Measurements from ENCODE around the gene CHMP4A. TPM values are rescaled to one million over a fixed set of nuclear protein-coding genes. Genes with fewer than 3 reads are reported as not detected.

Gene CHMP4A
- total and polyA plus RNA-seq, 2 experiments from 2014 or later: 25.6 to 73.6 TPM

DNA sequence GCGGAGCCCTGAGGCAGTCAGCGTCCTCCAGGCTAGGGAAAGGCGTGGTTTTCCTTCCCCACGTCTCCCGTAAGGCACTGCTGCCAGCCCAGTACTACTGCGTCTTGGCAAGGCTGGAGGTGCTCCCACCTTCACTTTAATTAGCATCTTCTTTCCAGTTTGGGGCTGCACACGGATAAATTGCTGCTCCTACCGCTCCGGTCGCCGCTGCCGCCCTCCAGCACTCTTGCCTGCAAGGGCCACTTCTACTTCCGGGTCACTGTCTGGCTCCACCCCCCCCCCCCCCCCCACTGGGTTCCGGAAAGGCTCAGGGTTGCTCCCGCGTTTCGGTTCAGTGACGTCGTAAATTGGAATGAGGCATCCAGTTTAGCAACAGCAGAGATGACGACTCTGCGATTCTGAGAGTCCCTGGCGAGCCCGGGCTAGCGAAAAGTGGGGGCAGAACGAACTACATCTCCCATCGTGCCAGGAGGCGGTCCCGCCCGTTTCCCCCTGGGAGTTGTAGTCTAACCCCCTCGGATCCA lies 18.9 kb upstream of the CHMP4A start, which contains the start of gene NEDD8:
Gene NEDD8, minus strand, starts transcription at position 247 of the 524 bp plus-strand sequence. Its CDS starts 100 bp downstream, at position 147.
- TF ChIP-seq, protein P1, sequence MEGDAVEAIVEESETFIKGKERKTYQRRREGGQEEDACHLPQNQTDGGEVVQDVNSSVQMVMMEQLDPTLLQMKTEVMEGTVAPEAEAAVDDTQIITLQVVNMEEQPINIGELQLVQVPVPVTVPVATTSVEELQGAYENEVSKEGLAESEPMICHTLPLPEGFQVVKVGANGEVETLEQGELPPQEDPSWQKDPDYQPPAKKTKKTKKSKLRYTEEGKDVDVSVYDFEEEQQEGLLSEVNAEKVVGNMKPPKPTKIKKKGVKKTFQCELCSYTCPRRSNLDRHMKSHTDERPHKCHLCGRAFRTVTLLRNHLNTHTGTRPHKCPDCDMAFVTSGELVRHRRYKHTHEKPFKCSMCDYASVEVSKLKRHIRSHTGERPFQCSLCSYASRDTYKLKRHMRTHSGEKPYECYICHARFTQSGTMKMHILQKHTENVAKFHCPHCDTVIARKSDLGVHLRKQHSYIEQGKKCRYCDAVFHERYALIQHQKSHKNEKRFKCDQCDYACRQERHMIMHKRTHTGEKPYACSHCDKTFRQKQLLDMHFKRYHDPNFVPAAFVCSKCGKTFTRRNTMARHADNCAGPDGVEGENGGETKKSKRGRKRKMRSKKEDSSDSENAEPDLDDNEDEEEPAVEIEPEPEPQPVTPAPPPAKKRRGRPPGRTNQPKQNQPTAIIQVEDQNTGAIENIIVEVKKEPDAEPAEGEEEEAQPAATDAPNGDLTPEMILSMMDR (IDR thresholded peaks at IDR 0.05; ENCODE audit: poor library complexity): no peak
- TF ChIP-seq EZH2 (IDR thresholded peaks at IDR 0.05; ENCODE audit: borderline replicate concordance) (no peak), EZH2phosphoT487 (IDR thresholded peaks at IDR 0.05; ENCODE audit: low read depth, severe bottlenecking, unreplicated experiment) (no peak)
- H4K20me1 ChIP-seq (ENCODE audit: insufficient read depth, poor library complexity, severe bottlenecking): no peaks in the 10 kb centered on the region
- DNase-seq (ENCODE audit: low spot score): peak; percentile 91
- no peaks in the 10 kb centered on the region for H3K36me3 ChIP-seq (replicated peaks; ENCODE audit: insufficient read depth, low read depth)
- peak within 1 kb of the TSS; percentile 87 for H3K4me2 ChIP-seq
- H3K4me3 ChIP-seq: peak within 1 kb of the TSS; percentile 96
- H3K9me3 ChIP-seq (ENCODE audit: low read depth): no peaks in the 10 kb centered on the region
- no peaks in the 10 kb centered on the region for H3K9me2 ChIP-seq (replicated peaks; ENCODE audit: insufficient read depth)
- under 1% methylated on average over 30 of the region's 30 CpGs for WGBS (ENCODE audit: low lambda C conversion rate, missing lambda C conversion rate)
- H3K4me1 ChIP-seq (ENCODE audit: insufficient read depth): peaks cover 20% of the 10 kb centered on the region
- H3K27me3 ChIP-seq: no peaks in the 10 kb centered on the region
- H2AFZ ChIP-seq: peak within 1 kb of the TSS; percentile 98
- H3K79me2 ChIP-seq: peaks cover 74% of the 10 kb centered on the region
- H3K27ac ChIP-seq: peak within 1 kb of the TSS; percentile 96

- Histone ChIP-seq H3K9me3 (ENCODE audit: low read depth) (no peaks in the 10 kb centered on the region), H3K79me2 (peaks cover 81% of the 10 kb centered on the region), H3K4me1 (ENCODE audit: insufficient read depth) (peaks cover 20% of the 10 kb centered on the region), H2AFZ (peak overlapping the region; percentile 98), H3K9me2 (replicated peaks; ENCODE audit: insufficient read depth) (no peaks in the 10 kb centered on the region), H3K27ac (peak overlapping the region; percentile 96), H3K27me3 (no peaks in the 10 kb centered on the region), H3K4me3 (peak overlapping the region; percentile 96), H3K36me3 (replicated peaks; ENCODE audit: insufficient read depth, low read depth) (no peaks in the 10 kb centered on the region), H4K20me1 (ENCODE audit: insufficient read depth, poor library complexity, severe bottlenecking) (no peaks in the 10 kb centered on the region), H3K4me2 (peak overlapping the region; percentile 87)
- no peak for DNase-seq (ENCODE audit: low spot score)
- TF ChIP-seq, protein P1 (IDR thresholded peaks at IDR 0.05; ENCODE audit: poor library complexity): no peak
- TF ChIP-seq EZH2 (IDR thresholded peaks at IDR 0.05; ENCODE audit: borderline replicate concordance) (no peak), EZH2phosphoT487 (IDR thresholded peaks at IDR 0.05; ENCODE audit: low read depth, severe bottlenecking, unreplicated experiment) (no peak)
- WGBS (ENCODE audit: low lambda C conversion rate, missing lambda C conversion rate): 15% methylated on average over 23 of the region's 23 CpGs
Observed at GRCh38 chr14:24231263-24232120, 18.2 kb upstream of the CHMP4A start.

DNA sequence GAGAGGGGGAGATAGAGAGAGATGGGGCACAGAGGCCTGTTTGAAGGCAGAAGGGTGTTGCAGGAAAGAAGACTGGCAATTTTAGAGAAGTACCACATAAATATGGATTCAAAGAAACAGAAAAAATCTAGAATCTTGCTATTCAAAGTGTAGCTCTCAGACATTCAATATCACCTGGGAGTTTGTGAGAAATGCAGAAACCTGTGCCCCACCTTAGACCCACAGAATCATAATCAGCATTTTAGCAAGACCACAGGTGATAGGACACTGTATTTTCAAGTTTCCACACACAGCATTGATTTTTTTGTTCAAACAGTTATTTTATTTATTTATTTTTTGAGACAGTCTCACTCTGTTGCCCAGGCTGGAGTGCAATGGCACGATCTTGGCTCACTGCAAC lies 15.6 kb upstream of the CHMP4A start:
- H3K9me2 ChIP-seq (replicated peaks; ENCODE audit: insufficient read depth): no peaks in the 10 kb centered on the region
- DNase-seq (ENCODE audit: low spot score): no peak
- no peaks in the 10 kb centered on the region for H3K9me3 ChIP-seq (ENCODE audit: low read depth)
- H3K4me3 ChIP-seq: no peak overlapping the region
- H3K4me1 ChIP-seq (ENCODE audit: insufficient read depth): peaks cover 15% of the 10 kb centered on the region
- H3K27me3 ChIP-seq: no peaks in the 10 kb centered on the region
- TF ChIP-seq EZH2phosphoT487 (IDR thresholded peaks at IDR 0.05; ENCODE audit: low read depth, severe bottlenecking, unreplicated experiment): no peak
- no peak for TF ChIP-seq EZH2 (IDR thresholded peaks at IDR 0.05; ENCODE audit: borderline replicate concordance)
- TF ChIP-seq, protein P1 (IDR thresholded peaks at IDR 0.05; ENCODE audit: poor library complexity): no peak
- H2AFZ ChIP-seq: no peak overlapping the region
- no peak overlapping the region for H3K27ac ChIP-seq
- H3K4me2 ChIP-seq: no peak overlapping the region
- 100% methylated on average over 1 of the region's 1 CpG for WGBS (ENCODE audit: low lambda C conversion rate, missing lambda C conversion rate)
- H4K20me1 ChIP-seq (ENCODE audit: insufficient read depth, poor library complexity, severe bottlenecking): no peaks in the 10 kb centered on the region
- no peaks in the 10 kb centered on the region for H3K36me3 ChIP-seq (replicated peaks; ENCODE audit: insufficient read depth, low read depth)
- peaks cover 86% of the 10 kb centered on the region for H3K79me2 ChIP-seq
